ENCODE measurements around the gene TEX261.
"Not testable (repeated sequence)": the region's sequence is repeated elsewhere in the genome, so short reads cannot be mapped to it uniquely, and the experiment has no call there.

Gene TEX261

DNA sequence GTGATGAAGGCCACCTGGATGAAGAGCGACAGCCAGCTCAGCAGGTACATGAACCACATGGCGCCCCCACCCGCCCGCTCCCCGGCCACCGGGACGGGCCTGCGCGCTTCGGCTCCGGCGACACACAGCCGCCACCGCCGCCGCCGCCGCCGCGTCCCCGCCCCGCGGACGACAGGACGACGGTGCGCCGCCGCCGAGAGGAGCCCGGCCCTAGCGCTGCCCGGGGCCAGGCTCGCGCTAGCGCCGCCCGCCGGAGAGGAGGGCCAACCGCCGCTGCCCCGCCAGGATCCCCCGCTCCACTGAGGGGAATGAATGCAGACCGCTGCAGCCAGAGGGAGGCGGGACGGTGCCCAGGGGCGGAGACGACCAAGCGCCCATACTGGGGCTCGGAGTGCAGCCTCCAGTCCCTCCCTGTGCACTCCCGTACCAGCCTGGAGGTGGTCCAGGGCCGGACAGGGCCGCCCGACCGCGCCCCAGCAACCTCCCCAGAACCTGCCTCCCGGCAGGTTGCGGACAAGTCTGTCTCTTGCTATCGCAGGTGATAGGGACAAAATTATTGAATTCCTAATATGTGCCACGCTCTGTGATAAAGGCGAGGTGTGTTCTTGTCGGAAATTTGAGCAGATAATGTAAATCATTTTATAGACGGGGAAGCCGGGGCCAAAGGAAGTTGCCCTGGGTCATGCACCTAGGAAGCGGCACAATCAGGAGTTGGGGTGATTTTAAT, at the start of gene TEX261:
Gene TEX261 (minus strand): TSS at position 175 of the 727 bp plus-strand sequence. CDS start 116 bp downstream, at position 59.
- DNase-seq: peak; percentile 94

GRCh38 chr2:71043531-71044407, 49.1 kb upstream of the TEX261 start:
- DNase-seq: no peak

DNA sequence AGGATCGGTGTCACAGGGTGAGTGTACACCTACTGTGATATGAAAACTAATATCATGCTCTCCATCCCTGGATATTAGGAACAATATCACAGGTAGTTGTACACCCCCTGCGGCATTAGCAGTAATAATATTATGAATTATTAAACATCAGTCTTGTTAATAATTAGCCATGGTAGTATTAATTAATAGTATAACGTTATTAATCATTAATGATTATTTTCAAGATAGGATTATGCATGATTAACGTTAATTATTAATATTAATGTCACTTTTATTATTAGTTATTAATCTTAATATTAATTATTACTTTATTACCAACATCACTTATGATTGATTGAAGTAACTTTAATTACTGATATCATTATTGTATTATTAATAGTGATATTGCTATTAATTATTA, 47.6 kb upstream of the TEX261 start:
- DNase-seq: no peak

- DNase-seq: not testable (repeated sequence)
Measured at GRCh38 chr2:71036296-71036695, 41.6 kb upstream of the TEX261 start.

DNA sequence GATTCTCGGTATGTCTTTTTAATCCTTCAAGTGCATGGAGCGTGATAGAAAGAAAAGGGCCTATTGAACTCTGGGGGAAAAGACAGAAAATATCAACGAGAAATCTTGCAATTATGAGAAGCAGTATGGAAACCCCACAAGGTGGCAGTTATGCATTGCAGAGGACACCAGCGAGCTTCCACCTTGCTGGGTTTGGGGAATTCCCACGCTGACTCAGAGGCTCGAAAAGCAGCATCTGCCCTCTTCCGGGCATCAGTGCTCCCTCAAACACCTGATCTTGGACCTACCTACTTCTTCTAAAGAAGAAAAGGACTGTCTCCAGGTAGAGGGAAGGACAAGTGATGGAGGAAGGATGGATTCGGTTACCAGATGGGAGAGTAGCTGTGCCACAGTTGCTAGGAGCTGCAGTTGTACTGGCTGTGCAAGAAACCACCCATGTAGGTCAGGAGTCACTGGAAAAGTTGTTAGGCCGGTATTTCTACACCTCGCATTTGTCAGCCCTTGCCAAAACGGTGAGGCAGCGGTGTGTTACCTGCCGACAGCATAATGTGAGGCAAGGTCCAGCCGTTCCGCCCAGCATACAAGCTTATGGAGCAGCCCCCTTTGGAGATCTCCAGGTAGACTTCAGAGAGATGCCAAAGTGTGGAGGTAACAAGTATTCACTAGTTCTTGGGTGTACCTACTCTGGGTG, 29.0 kb upstream of the TEX261 start:
- DNase-seq: not testable (repeated sequence)

- not testable (repeated sequence) for DNase-seq
Measured at GRCh38 chr2:71021394-71021793, 26.7 kb upstream of the TEX261 start.

- DNase-seq: not testable (repeated sequence)
Measured at GRCh38 chr2:71019989-71020388, 25.3 kb upstream of the TEX261 start.

GRCh38 chr2:71018625-71019024, 24.0 kb upstream of the TEX261 start:
- no peak for DNase-seq

DNA sequence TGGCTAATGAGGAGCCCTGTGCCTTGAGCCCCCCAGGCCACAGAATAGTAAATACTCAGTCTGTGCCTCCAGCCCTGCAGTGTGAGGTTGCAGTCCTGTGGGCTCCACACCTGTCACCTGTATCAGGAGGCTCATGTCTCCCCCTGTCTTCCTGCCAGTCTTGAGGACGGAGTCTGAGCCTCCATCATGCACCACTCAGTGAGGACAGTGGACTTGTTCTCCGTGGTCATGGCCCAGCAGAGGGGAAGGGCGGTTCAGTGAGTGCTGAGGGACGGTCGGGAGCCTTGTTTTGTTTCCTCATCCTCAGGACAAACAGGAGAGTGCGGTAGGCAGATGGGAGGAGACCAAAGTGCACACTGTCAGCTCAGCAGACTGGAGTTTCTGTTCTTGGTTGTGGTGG, 17.1 kb upstream of the TEX261 start:
- DNase-seq: not testable (repeated sequence)

DNA sequence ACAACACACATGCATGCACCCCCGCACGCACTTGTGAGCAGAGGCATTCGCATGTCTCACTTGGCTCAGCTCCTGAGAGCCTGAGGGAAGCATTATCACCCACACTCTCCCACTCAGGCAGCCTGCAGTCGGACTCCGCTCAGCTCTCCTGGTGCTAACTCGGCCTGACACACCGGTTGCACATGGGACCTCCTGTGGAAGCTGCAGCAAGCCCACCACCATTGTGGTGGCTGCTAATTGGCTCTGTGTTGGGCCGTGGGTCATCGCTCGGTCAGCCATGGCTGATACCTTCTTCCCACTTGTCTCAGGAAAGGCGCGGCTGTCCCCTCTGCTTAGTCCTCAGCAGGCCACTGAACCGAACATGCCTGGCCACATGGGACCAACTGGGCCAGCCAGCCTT, 13.7 kb upstream of the TEX261 start:
- DNase-seq: no peak

- no peak for DNase-seq
Measured at GRCh38 chr2:71006955-71007799, 12.5 kb upstream of the TEX261 start.

- DNase-seq: no peak
Measured at GRCh38 chr2:71006323-71006722, 11.7 kb upstream of the TEX261 start.

DNA sequence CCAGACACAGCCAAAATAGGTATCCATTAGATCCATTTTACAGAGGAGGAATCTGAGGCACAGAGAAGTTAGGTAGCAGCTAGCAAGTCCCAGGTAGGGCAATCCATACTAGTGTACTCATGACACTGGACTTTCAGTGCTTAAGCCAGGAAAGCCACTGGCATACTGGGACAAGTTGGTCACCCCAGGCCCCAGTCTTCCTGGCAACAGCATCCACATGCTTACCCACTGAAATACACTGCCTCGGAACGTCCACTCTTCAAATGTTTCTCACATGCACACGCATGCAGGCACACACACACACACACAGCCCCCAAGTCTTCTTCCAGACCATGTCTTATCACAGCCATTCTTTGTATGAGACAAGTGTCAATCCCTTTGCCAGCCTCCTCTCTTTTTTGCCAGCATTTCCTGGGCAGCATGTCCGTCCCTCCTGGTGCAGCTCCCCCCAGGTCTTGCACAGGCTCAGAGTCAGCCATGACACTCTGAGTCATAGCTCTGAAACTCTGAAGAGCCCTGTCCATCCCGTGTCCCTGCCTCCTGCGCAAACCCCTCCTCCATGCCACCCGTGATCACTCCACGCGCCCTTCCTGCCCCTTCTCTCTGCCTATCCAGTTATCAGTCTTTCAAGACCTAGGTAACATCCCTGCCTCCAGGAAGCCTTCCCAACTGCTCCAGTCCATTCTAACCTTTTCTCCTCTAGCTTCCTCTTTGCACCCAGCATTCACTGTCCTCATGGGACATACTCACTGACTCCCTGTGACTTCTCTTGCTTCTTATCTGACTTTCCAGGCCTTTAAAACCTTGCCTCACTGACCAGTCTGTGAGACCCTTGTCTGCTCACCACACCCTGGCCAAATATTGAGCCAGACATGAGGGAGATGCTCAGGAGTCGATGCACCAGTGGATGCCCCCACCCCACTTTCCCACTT, 10.9 kb upstream of the TEX261 start:
- no peak for DNase-seq

- no peak for DNase-seq
Measured at GRCh38 chr2:71004857-71005256, 10.2 kb upstream of the TEX261 start.

DNA sequence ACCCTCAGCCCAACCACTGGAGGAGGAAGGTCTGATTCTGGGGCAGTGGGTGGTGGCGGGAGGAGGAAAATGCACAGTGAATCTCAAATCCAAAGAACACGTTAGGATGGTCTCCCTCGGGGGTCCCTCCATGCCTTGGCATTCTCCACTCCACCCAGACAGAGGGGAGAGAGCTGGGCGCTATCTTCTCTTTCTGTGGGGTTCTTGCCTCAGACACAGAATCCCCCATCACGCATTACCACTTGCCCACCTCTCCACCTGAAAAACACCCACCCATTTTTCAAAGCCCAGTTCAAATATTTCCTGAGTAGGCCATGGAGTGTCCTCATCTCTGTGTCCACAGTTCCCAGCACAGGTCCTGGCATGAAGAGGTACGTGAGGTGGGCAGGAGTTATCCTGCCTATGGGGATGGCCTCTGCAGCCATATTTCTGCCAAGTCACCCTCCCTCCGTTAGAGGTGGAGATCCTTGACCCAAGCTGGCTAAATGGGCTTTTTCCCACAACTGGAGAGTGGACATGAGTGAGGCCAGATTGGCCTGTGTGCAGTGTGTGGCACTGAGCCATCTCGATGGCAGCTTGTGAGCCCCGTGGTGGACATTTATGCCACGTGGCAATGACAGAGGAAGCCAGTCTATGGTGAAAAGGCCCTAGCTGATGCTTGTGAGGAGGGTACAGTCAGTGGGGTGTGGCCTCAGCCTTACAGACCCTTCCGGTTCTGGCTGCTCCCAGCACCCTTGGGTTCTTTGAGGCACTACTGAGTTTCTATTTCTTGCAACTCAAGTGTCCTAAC, 9.5 kb upstream of the TEX261 start:
- DNase-seq: no peak

- DNase-seq: no peak
Measured at GRCh38 chr2:71003396-71003795, 8.7 kb upstream of the TEX261 start.

DNA sequence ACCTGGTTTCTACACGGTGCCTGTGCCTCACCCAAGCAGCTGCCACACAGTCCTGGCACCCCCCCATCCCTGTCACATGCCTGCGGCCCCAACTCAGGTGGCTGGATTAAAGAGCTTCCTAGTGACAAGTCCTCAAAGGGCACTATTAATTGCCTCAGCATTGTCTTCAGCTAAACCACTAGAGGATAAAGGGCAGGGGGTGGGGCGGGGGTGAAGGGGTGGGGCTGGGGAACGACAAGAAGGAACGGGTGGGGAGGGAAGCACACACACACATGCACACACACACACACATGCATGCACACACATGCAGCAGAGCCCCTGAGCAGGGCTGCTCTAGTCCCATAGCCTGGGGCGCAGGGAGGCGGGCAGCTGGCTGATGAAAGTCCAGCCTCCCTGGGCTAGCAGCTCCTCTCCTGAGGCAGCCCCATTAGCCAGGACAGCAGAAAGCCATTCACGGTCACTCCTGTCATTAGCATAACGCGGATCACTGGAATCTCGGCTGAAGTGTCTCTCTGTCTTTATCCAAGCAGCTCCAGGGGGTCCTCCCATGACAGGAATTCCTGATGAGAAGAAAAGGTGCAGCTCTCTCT, 7.4 kb upstream of the TEX261 start:
- no peak for DNase-seq

DNA sequence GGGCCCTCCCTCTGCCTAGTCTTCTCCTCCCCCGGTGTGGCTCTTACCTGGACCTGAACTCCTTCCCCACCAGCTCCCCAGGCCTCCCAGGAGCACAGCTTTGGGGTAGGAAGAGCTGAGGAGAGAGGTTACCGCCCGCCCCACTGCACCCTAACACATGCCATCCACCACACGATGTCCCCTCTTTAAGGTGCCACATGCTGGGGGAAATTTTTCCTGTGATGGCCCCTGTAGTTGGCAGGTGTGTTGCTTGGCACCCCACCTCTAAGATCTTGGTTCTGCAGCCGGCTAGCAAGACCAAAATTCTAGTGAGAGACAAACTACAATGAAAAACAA, 6.9 kb upstream of the TEX261 start:
- DNase-seq: no peak

- peak; percentile 90 for DNase-seq
Measured at GRCh38 chr2:71000780-71001591, 6.3 kb upstream of the TEX261 start.
